ENCODE data around the gene MIEF2.

The MIEF2 gene

DNA sequence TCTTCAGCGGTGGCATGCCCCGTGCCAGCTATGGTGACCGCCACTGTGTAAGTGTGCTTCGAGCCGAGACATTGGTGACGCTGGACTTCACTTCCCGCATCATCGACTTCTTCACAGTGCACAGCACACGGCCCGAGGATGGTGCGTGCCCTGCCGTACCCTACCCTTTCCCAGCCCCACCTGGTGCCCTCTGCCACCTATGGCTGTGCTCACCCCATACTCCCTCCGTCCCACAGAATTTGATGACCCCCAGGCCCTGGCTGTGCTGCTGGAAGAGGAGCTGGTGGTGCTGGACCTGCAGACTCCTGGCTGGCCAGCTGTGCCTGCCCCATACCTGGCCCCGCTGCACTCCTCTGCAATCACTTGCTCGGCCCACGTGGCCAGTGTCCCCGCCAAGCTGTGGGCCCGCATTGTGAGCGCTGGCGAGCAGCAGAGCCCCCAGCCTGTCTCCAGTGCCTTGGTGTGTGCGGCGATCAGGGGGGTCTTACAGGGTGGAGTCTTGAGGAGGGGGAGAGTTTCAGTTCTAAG, 25.5 kb upstream of the MIEF2 start:
- no peak for DNase-seq (ENCODE audit: low read depth in 2 of 2)

DNA sequence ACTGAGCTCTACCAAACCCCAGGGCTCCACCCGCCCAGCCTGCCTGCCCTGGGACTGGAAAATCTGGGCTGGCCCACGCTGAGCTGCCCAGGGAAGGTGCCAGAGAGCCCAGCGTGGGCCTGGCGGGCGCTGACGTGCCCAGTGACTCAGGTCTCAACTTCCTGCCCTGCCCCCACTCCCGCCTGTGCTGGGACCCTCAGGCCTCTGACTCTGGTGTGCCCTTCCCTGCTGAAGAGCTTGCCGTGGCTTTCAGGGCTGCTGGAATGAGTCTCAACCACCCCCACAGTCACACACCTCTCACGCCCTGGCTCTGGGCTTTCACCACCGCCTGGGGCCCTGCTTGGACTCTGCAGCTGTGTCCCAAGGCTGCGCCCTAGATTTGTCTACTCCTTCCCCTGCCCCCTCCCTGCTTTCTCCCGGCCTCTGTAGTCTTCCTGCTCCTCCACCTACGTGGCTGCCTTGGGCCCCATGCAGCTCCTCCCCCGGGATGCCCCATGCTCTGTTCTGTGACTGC, 24.7 kb upstream of the MIEF2 start:
- DNase-seq (ENCODE audit: low read depth in 2 of 2), result no peak

DNA sequence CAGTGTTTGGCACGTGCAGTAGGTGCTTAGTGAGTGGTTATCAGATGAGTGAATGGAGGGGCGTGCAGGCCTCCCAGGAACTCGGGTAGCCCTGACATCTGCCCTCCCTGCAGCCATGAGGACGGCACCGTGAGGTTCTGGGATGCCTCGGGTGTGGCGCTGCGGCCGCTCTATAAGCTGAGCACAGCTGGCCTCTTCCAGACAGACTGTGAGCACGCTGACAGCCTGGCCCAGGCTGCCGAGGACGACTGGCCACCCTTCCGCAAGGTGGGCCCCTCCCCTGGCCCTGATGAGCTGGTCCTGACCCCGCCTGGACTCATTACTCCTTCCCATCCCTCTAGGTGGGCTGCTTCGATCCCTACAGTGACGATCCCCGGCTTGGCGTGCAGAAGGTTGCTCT, 24.0 kb upstream of the MIEF2 start:
- no peak for DNase-seq (ENCODE audit: low read depth in 2 of 2)

DNA sequence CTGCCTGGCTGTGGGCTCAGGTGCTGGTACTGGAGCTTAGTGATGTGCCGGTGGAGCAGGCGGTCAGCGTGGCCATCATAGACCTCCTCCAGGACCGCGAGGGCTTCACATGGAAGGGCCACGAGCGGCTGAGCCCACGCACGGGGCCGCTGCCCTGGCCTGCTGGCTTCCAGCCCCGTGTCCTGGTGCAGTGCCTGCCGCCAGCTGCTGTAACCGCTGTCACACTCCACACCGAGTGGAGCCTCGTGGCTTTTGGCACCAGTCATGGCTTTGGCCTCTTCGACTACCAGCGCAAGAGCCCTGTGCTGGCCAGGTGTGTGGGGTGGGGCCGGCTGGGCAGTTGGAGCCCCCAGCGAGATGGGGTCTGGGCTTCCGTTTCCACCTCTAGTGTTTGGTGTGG, 23.0 kb upstream of the MIEF2 start:
- no peak for DNase-seq (ENCODE audit: low read depth in 2 of 2)

DNA sequence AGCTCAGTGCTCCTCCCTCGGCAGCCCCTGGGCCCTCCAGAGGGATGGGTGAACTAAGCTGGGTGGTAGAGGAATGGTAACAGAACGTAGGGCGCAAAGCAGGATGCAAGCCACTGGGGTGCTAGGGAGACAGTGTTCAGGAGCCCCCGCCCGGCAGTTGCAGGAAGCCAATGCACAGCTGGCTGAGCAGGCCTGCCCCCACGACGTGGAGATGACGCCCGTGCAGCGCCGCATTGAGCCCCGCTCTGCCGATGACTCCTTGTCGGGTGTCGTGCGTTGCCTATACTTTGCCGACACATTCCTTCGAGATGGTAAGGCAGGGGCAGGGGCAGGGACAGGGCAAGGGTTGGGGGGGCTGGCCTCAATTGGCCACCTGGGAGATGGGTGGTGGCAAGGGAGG, 22.2 kb upstream of the MIEF2 start:
- DNase-seq (ENCODE audit: low read depth in 2 of 2), result no peak

DNA sequence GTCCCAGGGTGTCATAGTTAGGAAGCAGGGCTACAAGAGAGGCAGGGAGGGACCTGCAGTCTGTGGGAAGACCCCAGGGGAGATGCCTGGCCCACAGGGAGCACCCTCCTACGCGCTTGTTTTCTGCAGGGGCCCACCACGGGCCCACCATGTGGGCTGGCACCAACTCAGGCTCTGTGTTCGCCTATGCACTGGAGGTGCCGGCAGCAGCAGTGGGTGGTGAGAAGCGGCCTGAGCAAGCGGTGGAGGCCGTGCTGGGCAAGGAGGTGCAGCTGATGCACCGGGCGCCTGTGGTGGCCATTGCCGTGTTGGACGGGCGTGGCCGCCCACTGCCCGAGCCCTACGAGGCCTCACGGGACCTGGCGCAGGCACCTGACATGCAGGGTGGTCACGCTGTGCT, 20.0 kb upstream of the MIEF2 start:
- no peak for DNase-seq (ENCODE audit: low read depth in 2 of 2)

DNA sequence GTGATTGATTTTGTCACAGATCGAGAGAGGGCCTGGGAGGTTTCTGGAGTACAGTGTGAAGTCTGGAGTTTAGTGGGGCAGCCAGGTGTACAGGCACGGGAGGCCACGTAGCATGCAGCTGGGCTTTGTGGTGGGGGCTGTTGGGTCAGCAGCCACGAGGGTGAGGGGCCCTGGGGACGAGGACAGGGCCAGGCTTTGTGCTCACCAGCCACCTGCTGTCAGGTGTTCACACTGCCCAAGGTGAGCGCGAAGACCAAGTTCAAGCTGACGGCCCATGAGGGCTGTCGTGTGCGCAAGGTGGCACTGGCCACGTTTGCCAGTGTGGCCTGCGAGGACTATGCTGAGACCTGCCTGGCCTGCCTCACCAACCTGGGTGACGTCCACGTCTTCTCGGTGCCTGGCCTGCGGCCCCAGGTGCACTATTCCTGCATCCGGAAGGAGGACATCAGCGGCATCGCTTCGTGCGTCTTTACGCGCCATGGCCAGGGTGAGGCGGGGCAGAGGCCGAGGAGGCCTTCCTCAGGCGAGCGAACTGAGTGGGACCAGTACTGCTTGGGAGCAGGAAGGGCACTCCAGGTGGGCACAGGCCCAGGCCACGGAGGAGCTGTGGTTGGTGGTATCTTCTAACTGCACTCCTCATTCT, 19.1 kb upstream of the MIEF2 start:
- DNase-seq (ENCODE audit: low read depth in 2 of 2), result no peak

DNA sequence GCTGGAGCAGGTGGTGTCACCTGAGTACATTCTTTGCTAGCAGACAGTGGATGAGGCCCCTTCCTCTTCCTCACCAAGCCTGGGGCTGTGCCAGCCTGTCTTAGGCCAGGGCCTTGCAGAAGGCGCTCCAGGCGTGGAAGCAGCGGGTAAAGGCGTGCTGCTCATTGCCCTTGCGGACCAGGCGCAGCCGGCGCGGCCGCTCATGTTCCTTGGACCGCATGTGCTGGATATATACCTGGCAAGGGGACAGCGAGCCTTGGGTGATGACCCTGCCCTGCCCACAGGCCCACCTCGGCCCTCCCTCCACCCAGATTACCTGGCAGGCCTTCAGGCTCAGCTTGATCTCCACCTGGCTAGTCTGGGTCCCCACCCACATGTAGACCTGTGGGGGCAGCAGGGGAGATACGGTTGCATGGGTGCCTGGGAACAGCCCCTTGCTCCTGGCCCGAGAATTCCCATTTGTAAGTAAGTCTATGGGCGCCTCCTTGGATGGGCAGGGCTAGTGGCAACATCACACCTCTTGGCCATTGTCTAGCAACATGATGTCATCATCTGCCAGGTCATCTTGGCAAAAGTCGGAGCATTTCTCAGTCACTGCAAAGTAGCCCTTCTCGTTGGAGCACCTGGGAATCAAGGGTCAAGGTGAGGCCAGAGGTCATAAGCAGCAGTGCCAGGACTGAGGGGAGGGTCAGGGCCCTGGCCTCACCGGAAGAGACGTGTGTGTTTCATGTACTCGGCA, 15.3 kb upstream of the MIEF2 start:
- DNase-seq (ENCODE audit: low read depth in 2 of 2), result no peak

DNA sequence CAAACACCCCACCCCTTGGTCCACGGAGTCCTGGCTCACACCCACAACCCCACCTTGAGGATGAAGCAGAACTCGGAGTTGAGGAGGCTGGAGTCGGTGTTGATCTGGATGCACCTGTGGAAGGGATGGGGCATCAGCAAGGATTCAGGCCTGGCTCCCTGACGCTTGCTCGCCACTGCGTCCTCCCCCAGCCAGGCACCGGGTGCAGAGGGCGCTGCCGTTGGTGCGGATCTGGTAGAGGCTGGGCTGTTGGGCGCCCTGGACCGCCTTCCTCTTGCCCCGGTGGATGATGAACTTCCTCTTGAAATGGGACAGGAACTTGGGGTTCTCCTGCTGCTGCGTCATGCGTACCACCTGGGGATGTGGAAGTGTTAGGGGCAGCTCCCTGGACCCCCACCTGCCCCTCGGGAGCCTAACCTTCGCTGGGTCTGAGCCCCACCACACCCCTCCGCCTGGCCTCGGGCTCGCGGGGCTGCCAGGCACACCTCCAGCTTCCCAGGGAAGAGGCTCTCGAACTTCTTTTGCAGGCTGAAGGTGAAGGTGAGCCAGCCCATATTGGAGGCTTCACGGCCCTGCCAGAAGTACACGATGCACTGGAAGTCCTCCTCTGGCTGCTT, 14.2 kb upstream of the MIEF2 start:
- DNase-seq (ENCODE audit: low read depth in 2 of 2), result no peak

DNA sequence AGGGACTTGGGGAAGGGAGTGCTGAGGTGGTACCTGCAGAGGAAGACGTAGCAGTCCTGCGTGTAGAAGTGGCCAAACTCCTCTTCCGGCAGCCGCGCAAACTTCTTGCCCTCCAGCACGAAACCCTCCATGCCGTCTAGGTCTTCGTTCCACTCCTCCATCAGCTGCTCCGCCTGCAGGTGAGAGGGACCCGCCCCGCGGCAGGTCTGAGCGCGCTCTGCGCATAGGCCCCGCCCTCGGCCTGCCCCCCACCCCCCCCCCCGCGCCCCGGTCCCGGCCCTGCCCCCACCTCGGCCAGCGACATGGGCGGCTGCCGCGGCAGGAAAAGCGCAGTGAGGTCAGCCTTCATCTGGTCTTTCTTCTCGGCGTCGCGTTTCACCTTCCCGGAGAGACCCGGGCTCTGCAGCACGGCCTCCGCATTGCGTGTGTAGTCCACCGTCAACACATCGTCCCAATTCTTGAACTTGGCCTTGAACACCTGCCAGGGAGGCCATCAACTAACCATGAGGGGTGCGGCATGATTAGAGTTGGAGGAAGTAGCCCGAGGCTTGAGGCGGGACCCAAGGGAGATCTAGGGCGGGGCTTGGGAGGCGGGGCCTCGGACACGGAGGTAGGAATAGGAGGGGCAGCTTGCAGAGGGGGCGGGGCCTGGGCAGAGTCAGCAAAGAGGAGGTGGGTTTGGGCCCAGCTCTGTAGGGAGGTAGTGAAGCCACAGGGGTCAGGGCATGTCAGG, 13.4 kb upstream of the MIEF2 start:
- no peak for DNase-seq (ENCODE audit: low read depth in 2 of 2)

DNA sequence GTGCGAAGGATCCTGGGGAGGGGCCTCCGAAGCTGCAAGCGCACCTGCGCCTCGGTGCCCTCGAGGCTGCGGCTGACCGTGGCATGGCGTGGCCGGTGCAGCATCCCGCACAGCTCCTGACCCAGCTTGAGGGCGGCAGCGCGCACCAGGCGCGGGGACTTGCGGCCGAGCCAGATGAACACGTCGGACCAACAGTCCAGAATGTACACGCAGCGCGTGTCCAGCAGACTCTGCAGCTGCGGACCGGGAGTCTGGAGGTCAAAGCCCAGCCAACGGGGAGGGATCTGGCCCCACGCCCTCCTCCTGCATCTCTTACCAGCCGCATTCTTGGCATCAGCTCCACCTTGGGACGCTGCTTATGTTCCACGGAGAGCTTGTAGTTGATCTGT, 12.9 kb upstream of the MIEF2 start:
- no peak for DNase-seq (ENCODE audit: low read depth in 2 of 2)

DNA sequence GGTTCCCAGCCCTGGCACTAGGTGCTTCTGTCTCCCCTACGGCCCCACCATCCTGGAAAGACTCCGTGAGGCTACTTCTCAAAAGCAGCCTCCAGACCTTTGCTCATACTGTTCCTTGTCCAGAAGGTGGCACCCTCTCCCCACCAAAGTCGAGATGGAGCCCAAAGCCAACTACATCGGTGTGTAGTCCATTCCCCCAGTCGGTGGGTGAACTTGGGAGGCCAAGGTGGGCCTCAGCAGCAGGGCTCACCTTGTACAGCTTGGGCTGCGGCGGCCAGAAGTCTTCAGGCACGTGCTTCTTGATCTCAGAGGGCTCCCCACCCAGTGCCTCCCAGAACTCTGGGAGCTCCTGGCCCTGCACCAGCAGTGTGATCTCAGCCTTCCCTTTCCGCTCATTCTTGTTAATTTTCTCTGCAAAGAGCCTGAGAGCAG, 12.1 kb upstream of the MIEF2 start:
- peak in 1 of 2 donors; percentile 29 for DNase-seq (ENCODE audit: low read depth in 2 of 2)

DNA sequence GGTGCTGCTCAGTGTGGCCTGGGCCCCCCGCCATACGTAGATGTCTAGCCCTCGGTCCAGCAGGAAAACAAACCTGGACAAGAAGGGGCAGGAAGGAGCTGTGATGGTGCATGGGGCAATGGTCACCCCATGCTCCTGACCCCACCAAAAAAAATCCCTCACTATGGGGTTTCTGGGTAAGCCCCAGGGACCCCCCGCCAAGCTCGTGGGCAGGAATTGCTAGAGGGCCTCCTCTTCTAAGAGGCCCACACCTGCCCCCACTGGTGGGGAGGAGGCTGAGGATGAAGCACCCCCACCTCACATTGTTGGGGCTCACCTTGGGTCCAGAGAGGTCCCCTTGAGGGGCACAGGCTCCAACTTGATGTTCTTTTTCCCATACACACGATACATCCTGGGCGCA, 11.7 kb upstream of the MIEF2 start:
- DNase-seq (ENCODE audit: low read depth in 2 of 2), result no peak

DNA sequence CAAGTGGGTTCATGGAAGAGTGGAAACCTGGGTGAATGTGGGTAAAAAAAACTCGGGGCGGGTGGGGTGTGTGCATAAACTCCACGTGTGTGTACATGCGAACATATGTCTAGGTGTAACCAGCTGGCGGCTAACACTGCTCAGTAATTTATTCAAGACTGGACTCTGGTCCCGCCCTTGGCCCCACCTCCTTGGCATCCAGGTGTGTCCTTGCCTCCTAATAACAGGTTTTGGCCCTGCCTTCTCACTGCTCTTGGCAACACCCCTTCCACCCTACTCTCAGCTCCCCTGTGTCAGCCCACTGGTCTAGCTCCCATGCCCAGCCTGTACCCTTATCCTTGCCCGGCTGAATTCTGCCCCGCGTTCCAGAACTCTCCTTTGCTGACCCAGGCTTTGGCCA, 10.2 kb upstream of the MIEF2 start:
- DNase-seq (ENCODE audit: low read depth in 2 of 2), result no peak

DNA sequence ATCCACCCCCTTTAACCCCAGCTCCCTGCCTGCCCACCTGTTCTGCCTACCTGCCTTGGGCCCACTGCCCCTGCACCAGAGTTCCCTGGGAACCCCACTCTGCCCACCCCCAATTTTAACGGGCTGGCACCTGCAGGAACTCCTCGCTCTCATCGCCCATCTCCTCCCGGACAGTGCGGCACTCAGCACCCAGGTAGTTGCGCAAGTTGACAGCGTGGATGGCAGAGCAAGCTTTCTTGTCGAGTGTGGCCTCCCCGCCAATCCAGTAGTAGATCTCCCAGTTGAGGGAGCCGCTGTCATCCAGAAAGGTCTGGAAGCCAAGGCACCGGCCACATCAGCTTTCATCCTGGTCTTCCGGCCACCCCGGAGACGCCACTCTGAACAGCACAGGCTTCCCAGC, 9.8 kb upstream of the MIEF2 start:
- no peak for DNase-seq (ENCODE audit: low read depth in 2 of 2)

DNA sequence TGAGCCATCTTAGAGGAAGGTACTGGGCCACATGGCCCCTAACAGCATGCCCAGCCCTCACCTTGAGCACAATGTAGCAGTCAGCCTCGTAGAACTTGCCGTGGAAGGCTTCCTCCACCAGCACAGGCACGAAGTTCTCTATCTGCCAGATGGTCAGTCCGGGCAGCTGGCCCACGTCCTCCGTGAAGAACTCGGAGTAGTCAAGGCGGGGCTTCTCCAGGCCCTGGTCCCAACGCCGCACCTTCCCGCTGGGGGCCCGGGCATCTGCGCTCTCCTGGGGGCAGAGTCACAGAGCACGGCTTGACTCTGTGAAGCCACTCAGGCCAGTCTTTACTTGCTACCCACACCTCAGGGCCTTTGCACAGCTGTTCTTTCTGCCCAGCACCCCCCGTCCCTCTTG, 9.3 kb upstream of the MIEF2 start:
- no peak for DNase-seq (ENCODE audit: low read depth in 2 of 2)

DNA sequence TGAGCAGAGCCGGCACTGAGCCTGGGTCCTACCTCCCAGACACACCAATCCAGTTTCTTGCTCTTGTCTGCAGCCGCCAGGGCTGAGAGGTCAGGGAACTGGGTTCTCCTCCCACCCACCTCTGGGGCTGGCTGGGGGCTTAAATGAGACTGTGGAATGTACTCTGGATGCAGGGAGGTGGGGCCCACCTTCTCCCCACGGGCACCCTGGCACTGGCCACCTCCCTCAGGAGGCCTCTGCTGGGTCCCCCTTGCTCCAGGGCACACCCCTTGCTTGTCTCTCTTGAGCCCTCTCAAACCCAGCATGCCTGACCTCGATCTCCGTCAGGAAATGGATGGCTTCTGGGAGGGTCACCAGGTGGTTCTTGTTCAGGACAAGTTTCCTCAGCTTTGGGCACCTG, 8.3 kb upstream of the MIEF2 start:
- DNase-seq (ENCODE audit: low read depth in 2 of 2), result no peak

DNA sequence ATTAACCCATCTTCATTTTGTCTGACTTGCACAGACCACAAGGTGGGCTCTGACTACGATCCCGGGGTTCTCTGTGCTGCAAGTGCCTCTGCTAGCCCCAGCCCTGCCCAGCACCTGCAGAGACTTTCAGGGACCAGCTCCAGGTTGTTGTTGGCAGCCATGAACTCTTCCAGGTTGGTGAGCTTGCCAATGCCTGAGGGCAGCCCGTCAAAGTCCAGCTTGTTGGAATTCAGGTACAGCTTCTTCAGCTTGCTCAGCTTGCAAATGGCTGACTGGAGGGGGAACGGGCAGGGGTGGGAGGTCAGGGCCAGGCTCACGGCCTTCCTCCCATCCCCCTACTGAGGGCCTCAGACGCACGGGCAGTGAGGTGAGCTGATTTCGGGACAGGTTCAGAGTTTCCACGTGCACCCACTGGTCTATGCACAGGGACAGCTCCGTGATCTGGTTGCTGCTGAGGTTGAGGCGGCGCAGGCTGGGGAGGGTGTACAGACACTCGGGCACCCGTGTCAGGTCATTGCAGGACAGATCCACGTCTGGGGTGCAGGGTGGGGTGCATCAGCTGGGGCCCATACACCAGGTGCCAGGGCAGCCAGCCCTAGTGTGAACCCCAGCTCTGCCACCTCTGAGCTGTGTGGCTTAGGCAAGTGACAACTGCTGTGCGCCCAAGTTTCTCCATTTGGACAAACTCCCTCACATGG, 7.1 kb upstream of the MIEF2 start:
- no peak for DNase-seq (ENCODE audit: low read depth in 2 of 2)

DNA sequence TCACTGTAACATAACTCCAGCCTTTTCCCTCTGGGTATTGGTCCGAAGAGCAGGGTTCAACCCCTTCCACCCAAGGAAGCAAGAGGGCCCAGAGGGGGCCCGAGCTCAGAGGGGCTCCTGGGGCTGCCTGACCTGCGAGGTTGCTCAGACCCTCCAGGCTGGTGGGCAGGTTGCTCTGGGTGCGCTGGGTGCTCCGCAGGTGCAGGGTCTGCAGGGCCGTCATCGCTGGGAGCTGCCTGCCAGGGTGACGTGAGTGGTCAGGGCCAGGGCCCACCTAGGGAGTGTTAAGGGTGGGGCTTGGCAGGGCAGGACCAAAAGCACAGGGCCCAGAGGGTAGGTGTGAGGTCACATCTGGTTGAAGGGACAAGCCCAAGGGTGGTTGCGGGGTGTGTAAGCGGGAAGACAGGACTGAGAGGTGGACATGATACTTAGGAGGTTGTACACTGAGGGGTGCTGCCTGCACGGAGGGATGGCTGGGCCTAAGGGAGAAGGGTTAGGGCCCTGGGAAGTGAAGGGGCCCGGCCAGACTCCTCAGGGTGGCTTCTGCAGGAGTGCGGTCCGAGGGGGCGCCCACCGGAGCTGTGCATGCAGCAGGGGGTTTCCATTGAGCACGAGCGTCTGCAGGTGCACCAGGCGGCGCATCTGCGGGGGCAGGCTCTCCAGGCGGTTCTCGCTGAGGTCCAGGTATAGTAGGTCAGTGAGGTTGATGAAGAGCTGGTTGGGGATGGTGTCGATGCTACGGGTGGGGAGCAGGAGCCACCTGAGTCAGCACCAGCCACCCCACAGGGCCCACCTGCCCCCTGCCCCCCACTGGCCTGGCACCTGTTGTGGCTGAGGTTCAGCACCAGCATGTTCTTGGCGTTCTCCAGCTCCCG, 6.3 kb upstream of the MIEF2 start:
- no peak for DNase-seq (ENCODE audit: low read depth in 2 of 2)

DNA sequence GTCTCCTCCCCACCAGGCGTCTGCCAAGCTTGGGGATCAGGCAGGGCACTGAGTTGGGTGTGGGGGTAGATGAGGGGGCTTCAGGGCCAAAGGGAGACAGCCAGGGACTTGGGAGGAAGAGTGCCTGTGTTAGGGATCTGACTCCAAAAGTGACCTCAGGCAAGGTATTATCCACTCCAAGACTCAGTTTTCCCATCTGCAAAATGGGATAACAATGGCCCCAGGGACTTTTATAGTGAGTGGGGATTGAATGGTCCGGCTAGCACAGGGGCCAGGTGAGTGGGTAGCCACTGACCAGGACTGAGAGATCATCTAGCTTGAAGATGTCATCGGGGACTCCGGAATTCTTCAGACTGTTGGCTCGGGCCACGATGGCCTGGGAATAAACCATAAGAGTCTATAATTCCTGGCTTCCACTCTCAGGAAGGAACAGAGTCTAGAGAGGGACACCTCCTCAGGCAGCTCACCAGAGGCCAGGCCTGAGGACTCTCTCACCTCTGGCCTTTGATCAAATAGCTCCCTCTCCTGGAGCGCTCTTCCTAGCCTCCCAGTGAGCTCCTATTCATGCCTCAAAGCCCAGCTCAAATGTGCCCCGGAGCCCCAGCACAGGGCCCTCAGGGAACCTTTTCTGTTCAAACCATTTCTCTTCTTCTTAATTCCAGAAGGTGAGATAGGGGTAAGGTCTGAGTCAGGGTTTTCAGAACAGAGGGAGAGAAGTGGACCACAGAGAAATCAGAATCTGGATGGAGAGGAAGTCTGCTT, 5.4 kb upstream of the MIEF2 start:
- no peak for DNase-seq (ENCODE audit: low read depth in 2 of 2)
